ENCODE results near the gene MEAK7. TPM values are rescaled to one million over a fixed set of nuclear protein-coding genes. Genes with fewer than 3 reads are reported as not detected.
"Not testable (repeated sequence)": the region's sequence is repeated elsewhere in the genome, so short reads cannot be mapped to it uniquely, and the experiment has no call there.

The MEAK7 gene
- total and polyA plus RNA-seq, 5 donors from 2014 or later, result 5.8 to 11.9 (median 7.9) TPM

DNA sequence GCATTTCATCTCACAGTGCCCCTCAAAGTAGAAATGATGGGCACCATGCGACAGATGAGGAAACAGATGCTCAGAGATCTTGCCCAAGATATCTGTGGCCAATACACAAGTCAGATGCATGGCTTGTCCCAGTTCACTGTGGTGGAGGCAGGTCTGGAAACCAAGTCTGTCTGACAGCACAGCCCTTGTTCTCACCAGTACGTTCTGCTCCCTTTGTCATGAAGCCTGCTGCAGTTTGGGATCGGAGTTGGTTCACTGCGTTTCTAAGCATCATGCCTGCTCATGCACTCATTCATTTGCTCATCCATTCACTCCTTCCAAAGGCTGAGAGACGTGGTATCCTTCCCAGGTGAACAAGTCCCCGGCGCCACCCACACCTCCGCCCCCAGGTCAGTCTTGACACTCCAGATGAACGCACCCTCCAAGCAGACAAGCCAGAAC lies 27.2 kb upstream of the MEAK7 start:
- H3K9me3 Mint-ChIP-seq, result peaks cover 0 to 4% (median 2%) of the 10 kb centered on the region in 7 donors
- H3K36me3 ChIP-seq (ENCODE audit: control insufficient read depth, insufficient read depth, low read length), result peaks cover 5% of the 10 kb centered on the region
- H3K27ac ChIP-seq (ENCODE audit: insufficient read depth, low read length, poor library complexity, severe bottlenecking), result no peak overlapping the region
- peaks cover 0 to 5% (median 2%) of the 10 kb centered on the region in 4 donors for H3K4me1 Mint-ChIP-seq
- peak overlapping the region in 1 of 3 donors; percentile 26 for H3K27ac Mint-ChIP-seq
- H3K4me3 Mint-ChIP-seq, result no peak overlapping the region
- H3K4me3 ChIP-seq (ENCODE audit: low read depth, low read length), result no peak overlapping the region
- H3K27me3 ChIP-seq (ENCODE audit: control insufficient read depth, insufficient read depth, low read length), result no peaks in the 10 kb centered on the region
- H3K4me1 ChIP-seq (ENCODE audit: control insufficient read depth, insufficient read depth, low read length, poor library complexity, severe bottlenecking), result no peaks in the 10 kb centered on the region
- ATAC-seq (ENCODE audit: low read depth in 2 of 2) (no peak), DNase-seq (no peak)
- H3K9me3 ChIP-seq (ENCODE audit: control insufficient read depth in 2 of 2, low read length in 2 of 2), result peaks cover 5 to 6% of the 10 kb centered on the region in 2 experiments
- H3K27me3 Mint-ChIP-seq, result peaks cover 6% of the 10 kb centered on the region
- H3K36me3 Mint-ChIP-seq, result peaks cover 9% of the 10 kb centered on the region

DNA sequence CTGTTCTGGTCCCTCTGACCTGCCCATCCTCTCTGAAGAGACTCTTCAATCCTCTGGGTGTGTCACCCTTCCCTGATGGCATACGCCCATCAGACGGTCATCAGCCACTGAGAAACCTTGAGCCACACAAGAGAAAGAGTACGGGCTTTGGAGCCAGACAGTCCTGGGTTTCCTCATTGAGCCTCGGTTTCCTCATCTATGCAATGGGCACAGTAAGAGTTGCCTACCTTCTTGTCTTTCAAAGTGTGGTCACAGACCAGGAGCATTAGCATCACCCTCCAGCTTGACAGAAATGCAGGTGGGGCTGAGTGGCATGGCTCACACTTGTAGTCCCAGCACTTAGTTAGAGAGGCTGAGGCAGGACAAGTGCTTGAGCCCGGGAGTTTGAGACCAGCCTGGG lies 26.1 kb upstream of the MEAK7 start:
- Mint-ChIP-seq H3K4me3 (no peak overlapping the region), H3K27me3 (no peaks in the 10 kb centered on the region), H3K4me1 (peaks cover 0 to 3% (median 1%) of the 10 kb centered on the region in 4 donors), H3K27ac (peak overlapping the region in 1 of 3 donors; percentile 59), H3K9me3 (peaks cover 0 to 4% (median 2%) of the 10 kb centered on the region in 7 donors), H3K36me3 (peaks cover 9% of the 10 kb centered on the region)
- ATAC-seq (ENCODE audit: low read depth in 2 of 2), result no peak
- H3K27ac ChIP-seq (ENCODE audit: insufficient read depth, low read length, poor library complexity, severe bottlenecking), result no peak overlapping the region
- no peaks in the 10 kb centered on the region for H3K27me3 ChIP-seq (ENCODE audit: control insufficient read depth, insufficient read depth, low read length)
- DNase-seq, result no peak
- no peaks in the 10 kb centered on the region for H3K4me1 ChIP-seq (ENCODE audit: control insufficient read depth, insufficient read depth, low read length, poor library complexity, severe bottlenecking)
- H3K36me3 ChIP-seq (ENCODE audit: control insufficient read depth, insufficient read depth, low read length), result peaks cover 5% of the 10 kb centered on the region
- H3K9me3 ChIP-seq (ENCODE audit: control insufficient read depth in 2 of 2, low read length in 2 of 2), result peaks cover 5 to 6% of the 10 kb centered on the region in 2 experiments
- no peak overlapping the region for H3K4me3 ChIP-seq (ENCODE audit: low read depth, low read length)

DNA sequence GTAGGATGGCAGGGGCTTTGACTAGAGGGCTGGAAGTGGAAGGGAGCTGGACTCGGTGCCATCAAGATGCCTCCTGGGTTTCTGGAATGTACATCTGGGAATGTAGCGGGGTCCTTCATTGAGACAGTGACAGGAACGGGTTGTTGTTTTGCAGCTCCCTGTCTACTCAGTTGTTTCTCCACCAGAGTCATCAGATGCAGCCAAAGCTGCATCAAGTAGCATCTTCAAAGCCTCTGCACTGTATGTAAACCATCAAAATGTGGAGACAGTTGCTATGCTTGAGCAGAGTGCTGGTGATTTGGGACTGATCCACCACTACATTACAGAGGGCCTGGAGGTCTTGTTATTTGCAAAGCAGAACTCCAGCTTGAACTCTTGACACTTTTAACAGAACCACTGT lies 25.1 kb upstream of the MEAK7 start:
- DNase-seq, result no peak
- H3K4me3 ChIP-seq (ENCODE audit: low read depth, low read length), result no peak overlapping the region
- Mint-ChIP-seq H3K4me1 (peaks cover 0 to 3% (median 0%) of the 10 kb centered on the region in 4 donors), H3K27ac (peak overlapping the region in 1 of 3 donors; percentile 76), H3K36me3 (peaks cover 9% of the 10 kb centered on the region), H3K9me3 (peaks cover 0 to 4% (median 2%) of the 10 kb centered on the region in 7 donors), H3K4me3 (no peak overlapping the region), H3K27me3 (no peaks in the 10 kb centered on the region)
- no peaks in the 10 kb centered on the region for H3K4me1 ChIP-seq (ENCODE audit: control insufficient read depth, insufficient read depth, low read length, poor library complexity, severe bottlenecking)
- peaks cover 5% of the 10 kb centered on the region for H3K36me3 ChIP-seq (ENCODE audit: control insufficient read depth, insufficient read depth, low read length)
- peaks cover 5 to 6% of the 10 kb centered on the region in 2 experiments for H3K9me3 ChIP-seq (ENCODE audit: control insufficient read depth in 2 of 2, low read length in 2 of 2)
- no peak overlapping the region for H3K27ac ChIP-seq (ENCODE audit: insufficient read depth, low read length, poor library complexity, severe bottlenecking)
- ATAC-seq (ENCODE audit: low read depth in 2 of 2), result no peak
- no peaks in the 10 kb centered on the region for H3K27me3 ChIP-seq (ENCODE audit: control insufficient read depth, insufficient read depth, low read length)

DNA sequence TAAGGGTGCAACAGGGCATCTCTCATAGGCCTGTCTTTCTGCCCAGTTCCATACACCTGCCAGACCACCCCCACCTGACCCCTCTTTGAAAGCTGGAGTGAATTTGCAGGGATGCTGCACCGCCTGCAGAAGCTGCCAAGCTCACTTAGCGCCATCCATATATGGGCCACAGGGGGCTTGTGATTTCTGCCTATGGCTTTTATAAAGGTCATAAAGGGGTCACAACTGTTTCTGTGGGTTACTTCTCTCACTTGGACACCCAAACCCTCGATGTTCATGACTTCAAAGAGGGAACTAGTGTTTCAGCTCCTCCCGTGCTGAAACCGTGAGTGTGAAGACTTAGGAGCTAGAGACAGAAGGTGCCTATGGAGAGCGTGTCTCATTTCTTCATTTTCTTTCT lies 23.9 kb upstream of the MEAK7 start:
- Mint-ChIP-seq H3K4me3 (no peak overlapping the region), H3K27ac (no peak overlapping the region), H3K27me3 (no peaks in the 10 kb centered on the region), H3K4me1 (peaks cover 0 to 3% (median 0%) of the 10 kb centered on the region in 4 donors), H3K9me3 (peaks cover 0 to 4% (median 2%) of the 10 kb centered on the region in 7 donors), H3K36me3 (peaks cover 9% of the 10 kb centered on the region)
- Histone ChIP-seq H3K4me3 (ENCODE audit: low read depth, low read length) (no peak overlapping the region), H3K27me3 (ENCODE audit: control insufficient read depth, insufficient read depth, low read length) (no peaks in the 10 kb centered on the region), H3K9me3 (ENCODE audit: control insufficient read depth in 2 of 2, low read length in 2 of 2) (peaks cover 5 to 6% of the 10 kb centered on the region in 2 experiments), H3K36me3 (ENCODE audit: control insufficient read depth, insufficient read depth, low read length) (peaks cover 5% of the 10 kb centered on the region), H3K4me1 (ENCODE audit: control insufficient read depth, insufficient read depth, low read length, poor library complexity, severe bottlenecking) (no peaks in the 10 kb centered on the region), H3K27ac (ENCODE audit: insufficient read depth, low read length, poor library complexity, severe bottlenecking) (no peak overlapping the region)
- DNase-seq (no peak), ATAC-seq (ENCODE audit: low read depth in 2 of 2) (no peak)

DNA sequence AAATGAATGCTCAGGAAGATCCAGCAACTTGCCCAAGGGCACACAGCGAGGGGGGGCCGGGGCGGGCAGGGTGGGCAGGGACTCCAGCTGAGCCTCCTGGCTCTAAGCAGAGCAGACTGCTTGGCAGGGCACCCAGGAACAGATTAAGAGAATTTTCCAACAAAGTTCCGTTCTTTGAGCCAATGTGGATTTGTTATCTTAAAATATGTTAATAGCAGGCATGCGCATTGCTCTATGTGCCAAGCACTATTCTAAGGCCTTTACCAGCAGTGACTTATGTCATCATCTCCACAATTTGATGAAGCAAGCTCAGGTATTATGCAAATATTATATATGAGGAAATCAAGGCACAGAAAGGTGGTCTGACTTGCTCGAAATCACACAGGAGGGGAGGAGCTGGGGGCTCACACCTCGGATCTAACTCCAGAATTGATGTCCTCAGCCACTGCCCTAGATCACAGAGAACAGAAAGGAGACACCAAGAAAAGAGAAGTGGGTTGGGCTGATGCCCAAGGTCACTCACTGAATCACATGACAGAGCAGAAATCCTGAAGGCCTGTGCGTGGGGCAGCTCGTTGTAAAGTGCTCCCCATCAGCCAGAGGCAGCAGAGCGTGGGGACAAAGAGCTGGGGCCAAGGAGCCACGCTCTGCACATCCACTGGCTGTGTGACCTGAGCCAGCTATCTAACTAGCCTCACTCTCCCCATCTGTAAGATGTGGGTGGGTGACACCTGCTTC lies 23.2 kb upstream of the MEAK7 start:
- Mint-ChIP-seq H3K4me1 (peaks cover 0 to 3% (median 0%) of the 10 kb centered on the region in 4 donors), H3K9me3 (peaks cover 0 to 4% (median 2%) of the 10 kb centered on the region in 7 donors), H3K4me3 (no peak overlapping the region), H3K27me3 (no peaks in the 10 kb centered on the region), H3K27ac (no peak overlapping the region), H3K36me3 (peaks cover 9% of the 10 kb centered on the region)
- H3K27ac ChIP-seq (ENCODE audit: insufficient read depth, low read length, poor library complexity, severe bottlenecking), result no peak overlapping the region
- H3K4me3 ChIP-seq (ENCODE audit: low read depth, low read length), result no peak overlapping the region
- no peak for DNase-seq
- no peaks in the 10 kb centered on the region for H3K27me3 ChIP-seq (ENCODE audit: control insufficient read depth, insufficient read depth, low read length)
- peaks cover 5 to 6% of the 10 kb centered on the region in 2 experiments for H3K9me3 ChIP-seq (ENCODE audit: control insufficient read depth in 2 of 2, low read length in 2 of 2)
- ATAC-seq (ENCODE audit: low read depth in 2 of 2), result no peak
- no peaks in the 10 kb centered on the region for H3K4me1 ChIP-seq (ENCODE audit: control insufficient read depth, insufficient read depth, low read length, poor library complexity, severe bottlenecking)
- peaks cover 5% of the 10 kb centered on the region for H3K36me3 ChIP-seq (ENCODE audit: control insufficient read depth, insufficient read depth, low read length)

DNA sequence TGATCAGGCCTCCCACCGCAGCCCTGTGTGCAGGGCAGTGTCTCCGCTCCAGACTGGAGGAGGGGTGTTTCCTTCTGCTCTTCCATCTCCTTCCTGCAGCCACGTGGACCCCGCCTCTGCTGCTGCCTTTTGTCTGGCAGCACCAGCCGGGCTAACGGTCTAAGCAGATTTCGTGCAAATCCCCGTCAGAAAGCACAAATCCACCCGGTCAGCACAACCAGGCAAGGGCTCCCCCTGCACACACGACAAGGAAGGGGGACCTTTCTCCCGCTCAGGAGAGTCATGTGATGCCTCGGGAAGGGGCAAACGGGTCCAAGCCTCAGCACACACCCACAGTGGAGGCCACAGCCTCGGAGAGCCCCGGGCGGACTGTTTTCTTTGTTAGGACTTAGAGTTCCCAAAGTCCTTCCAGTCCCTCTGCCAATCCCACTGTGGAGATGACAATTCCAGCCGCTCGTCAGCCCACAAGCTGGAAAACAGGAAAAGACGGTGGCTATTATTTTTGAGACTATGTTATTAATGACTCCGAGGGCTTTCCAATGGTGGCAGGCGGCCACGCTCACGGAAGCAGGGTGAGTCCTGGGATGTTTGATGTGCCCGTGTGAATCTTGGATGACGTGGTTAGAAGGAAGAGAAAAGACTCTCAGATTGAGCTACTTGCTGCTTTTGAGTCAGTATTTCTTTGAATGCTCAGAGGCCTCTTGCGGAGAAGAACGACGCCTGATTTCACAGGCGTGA lies 22.5 kb upstream of the MEAK7 start:
- no peaks in the 10 kb centered on the region for H3K27me3 Mint-ChIP-seq
- no peak overlapping the region for H3K27ac Mint-ChIP-seq
- peaks cover 7% of the 10 kb centered on the region for H3K36me3 Mint-ChIP-seq
- peaks cover 5% of the 10 kb centered on the region for H3K36me3 ChIP-seq (ENCODE audit: control insufficient read depth, insufficient read depth, low read length)
- H3K4me3 ChIP-seq (ENCODE audit: low read depth, low read length), result no peak overlapping the region
- DNase-seq (no peak), ATAC-seq (ENCODE audit: low read depth in 2 of 2) (no peak)
- H3K4me1 ChIP-seq (ENCODE audit: control insufficient read depth, insufficient read depth, low read length, poor library complexity, severe bottlenecking), result no peaks in the 10 kb centered on the region
- H3K9me3 Mint-ChIP-seq, result peaks cover 0 to 4% (median 2%) of the 10 kb centered on the region in 7 donors
- H3K9me3 ChIP-seq (ENCODE audit: control insufficient read depth in 2 of 2, low read length in 2 of 2), result peaks cover 5 to 6% of the 10 kb centered on the region in 2 experiments
- no peak overlapping the region for H3K27ac ChIP-seq (ENCODE audit: insufficient read depth, low read length, poor library complexity, severe bottlenecking)
- no peak overlapping the region for H3K4me3 Mint-ChIP-seq
- H3K4me1 Mint-ChIP-seq, result peaks cover 0 to 3% (median 0%) of the 10 kb centered on the region in 4 donors
- H3K27me3 ChIP-seq (ENCODE audit: control insufficient read depth, insufficient read depth, low read length), result no peaks in the 10 kb centered on the region

DNA sequence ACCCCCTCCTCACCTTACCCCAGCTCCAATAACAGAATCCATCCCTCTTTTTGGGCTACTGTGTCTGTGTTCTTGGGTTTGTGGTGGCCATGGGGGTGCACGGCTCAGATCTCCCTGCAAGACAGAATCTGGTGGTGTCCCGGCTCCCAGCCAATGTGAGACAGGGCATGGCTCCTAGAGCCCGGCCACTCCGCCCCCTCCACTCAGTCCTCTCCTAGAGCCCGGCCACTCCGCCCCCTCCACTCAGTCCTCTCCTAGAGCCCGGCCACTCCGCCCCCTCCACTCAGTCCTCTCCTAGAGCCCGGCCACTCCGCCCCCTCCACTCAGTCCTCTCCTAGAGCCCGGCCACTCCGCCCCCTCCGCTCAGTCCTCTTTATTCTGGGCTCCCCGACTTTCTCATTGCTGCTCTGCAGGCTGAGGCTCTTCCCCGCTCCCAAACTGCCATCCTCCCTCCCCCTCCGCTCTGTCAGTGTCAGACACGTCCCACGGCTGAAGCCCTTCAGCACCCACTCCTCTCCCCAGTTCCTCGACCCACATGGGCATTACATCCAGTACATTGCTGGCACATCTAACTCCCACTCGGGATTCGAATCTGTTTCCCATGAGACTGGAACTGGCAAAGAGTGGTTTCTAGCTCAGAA lies 20.6 kb upstream of the MEAK7 start:
- DNase-seq; H3K27me3 ChIP-seq (ENCODE audit: control insufficient read depth, insufficient read depth, low read length); ATAC-seq (ENCODE audit: low read depth in 2 of 2); H3K9me3 Mint-ChIP-seq; H3K4me1 ChIP-seq (ENCODE audit: control insufficient read depth, insufficient read depth, low read length, poor library complexity, severe bottlenecking); H3K36me3 Mint-ChIP-seq; H3K4me3 Mint-ChIP-seq; H3K4me3 ChIP-seq (ENCODE audit: low read depth, low read length); H3K27ac ChIP-seq (ENCODE audit: insufficient read depth, low read length, poor library complexity, severe bottlenecking); H3K9me3 ChIP-seq (ENCODE audit: control insufficient read depth in 2 of 2, low read length in 2 of 2); H3K27me3 Mint-ChIP-seq; H3K4me1 Mint-ChIP-seq; H3K36me3 ChIP-seq (ENCODE audit: control insufficient read depth, insufficient read depth, low read length): not testable (repeated sequence)
- peak overlapping the region in 1 of 3 donors; percentile 38 for H3K27ac Mint-ChIP-seq
